Right lobe of liver (tissue), 4 donors: Measurements from ENCODE around the gene NLRP13.

ENCODE experiments used
- POLR2A ChIP-seq: fragments of 450-650 bp; IDR thresholded peaks from one replicate; pipeline ENCODE4 v1.6.1; 2017; ENCODE audit warnings: antibody characterized with exemption, mild to moderate bottlenecking
- TF ChIP-seq, protein P1 (sequence below), 4 donors: fragments of 200-600 bp in 3 of 4; fragments of 450-650 bp in 1 of 4; IDR thresholded peaks; one replicate each; pipeline versions ENCODE4 v1.5.1 to v1.8.0; 2016 to 2022; ENCODE audit warnings: antibody characterized with exemption in 4 of 4, mild to moderate bottlenecking in 2 of 4
- donor health status: DM: no; HTN: no; CAD: no.
- donor health status: DM: no; HTN: no; CAD: no.
- donor health status: DM: no; HTN: yes; CAD: no.

DNA sequence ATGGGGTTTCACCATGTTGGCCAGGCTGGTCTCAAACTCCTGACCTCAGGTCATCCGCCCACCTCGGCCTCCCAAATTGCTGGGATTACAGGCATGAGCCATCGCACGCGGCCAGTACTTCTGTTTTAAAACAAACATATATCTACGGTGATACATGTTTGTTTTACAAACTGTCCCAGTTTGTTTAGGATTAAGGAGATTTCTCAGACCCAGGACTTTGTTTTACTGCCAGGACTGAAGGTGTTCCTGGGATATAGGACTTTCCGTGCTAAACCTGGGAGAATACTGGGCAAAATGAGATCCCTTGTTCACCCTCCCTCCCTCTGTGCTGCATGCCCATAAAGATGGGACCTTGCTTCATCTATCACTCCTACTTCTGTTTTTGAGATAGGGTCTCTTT lies 24.3 kb upstream of the NLRP13 start:
- TF ChIP-seq, protein P1, sequence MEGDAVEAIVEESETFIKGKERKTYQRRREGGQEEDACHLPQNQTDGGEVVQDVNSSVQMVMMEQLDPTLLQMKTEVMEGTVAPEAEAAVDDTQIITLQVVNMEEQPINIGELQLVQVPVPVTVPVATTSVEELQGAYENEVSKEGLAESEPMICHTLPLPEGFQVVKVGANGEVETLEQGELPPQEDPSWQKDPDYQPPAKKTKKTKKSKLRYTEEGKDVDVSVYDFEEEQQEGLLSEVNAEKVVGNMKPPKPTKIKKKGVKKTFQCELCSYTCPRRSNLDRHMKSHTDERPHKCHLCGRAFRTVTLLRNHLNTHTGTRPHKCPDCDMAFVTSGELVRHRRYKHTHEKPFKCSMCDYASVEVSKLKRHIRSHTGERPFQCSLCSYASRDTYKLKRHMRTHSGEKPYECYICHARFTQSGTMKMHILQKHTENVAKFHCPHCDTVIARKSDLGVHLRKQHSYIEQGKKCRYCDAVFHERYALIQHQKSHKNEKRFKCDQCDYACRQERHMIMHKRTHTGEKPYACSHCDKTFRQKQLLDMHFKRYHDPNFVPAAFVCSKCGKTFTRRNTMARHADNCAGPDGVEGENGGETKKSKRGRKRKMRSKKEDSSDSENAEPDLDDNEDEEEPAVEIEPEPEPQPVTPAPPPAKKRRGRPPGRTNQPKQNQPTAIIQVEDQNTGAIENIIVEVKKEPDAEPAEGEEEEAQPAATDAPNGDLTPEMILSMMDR (IDR thresholded peaks at IDR 0.05) = no peak
- no peak for TF ChIP-seq POLR2A
